Measurements from ENCODE around the gene TRPV6. TPM values are rescaled to one million over a fixed set of nuclear protein-coding genes. Genes with fewer than 3 reads are reported as not detected.

TRPV6 gene
- total and polyA plus RNA-seq, 8 donors, result 36.1 to 308 (median 56.5) TPM

DNA sequence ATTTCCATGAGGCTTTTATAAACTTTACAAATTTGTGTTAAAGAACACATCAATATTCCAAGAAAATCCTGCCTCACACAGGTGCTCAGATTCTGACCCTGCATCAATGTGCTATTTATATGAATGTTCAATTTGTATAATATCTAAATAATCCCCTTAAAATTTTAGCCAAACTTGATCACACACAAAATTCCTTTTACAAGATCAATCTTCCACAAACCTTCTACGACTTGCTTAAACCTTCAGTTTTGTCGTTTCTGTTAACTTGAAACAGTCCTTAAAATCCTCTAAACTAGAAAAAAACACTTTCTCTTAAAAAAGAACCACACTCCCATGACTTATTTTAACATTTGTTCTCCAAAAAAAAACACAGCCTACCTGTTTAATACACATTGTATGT, 20.2 kb upstream of the TRPV6 start:
- ATAC-seq (no peak), FAIRE-seq (no peak), DNase-seq (no peak)
- no peak for TF ChIP-seq CTCF (IDR thresholded peaks at IDR 0.05)
- H3K36me3 ChIP-seq, result no peaks in the 10 kb centered on the region
- H3K27ac ChIP-seq, result no peak overlapping the region
- H3K4me1 ChIP-seq, result peaks cover 2 to 10% (median 9%) of the 10 kb centered on the region in 3 donors
- H3K9me3 ChIP-seq, result no peaks in the 10 kb centered on the region
- 66 to 81% methylated on average over 2 of the region's 2 CpGs for WGBS, 2 donors
- intact Hi-C loops (cut with DNase I), result no loop called here
- no peaks in the 10 kb centered on the region for H3K27me3 ChIP-seq
- no peak overlapping the region for H3K4me3 ChIP-seq

DNA sequence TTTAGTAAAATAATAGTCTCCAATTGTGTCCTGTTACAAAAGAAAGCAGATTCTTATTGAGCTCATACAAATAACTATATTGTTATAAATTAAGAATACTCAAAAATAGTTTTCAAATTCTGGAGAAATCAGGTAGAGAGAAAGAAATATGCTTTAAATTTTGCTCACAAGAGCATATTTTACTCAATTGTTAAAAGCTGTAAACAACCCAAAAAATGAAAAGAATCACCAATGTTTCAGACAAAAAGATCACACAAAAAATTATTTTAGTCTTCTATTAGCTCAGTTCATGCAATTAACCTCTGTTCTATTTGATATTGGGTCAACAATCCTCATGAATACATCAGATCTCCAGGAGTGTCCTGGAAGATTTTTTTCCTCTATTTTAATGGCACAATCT, 18.6 kb upstream of the TRPV6 start:
- H3K4me3 ChIP-seq, result no peak overlapping the region
- FAIRE-seq (no peak), DNase-seq (no peak), ATAC-seq (no peak)
- no peak for TF ChIP-seq CTCF (IDR thresholded peaks at IDR 0.05)
- H3K36me3 ChIP-seq, result no peaks in the 10 kb centered on the region
- H3K9me3 ChIP-seq, result no peaks in the 10 kb centered on the region
- no peaks in the 10 kb centered on the region for H3K4me1 ChIP-seq
- H3K27ac ChIP-seq, result no peak overlapping the region
- intact Hi-C loops (cut with DNase I), result no loop called here
- H3K27me3 ChIP-seq, result no peaks in the 10 kb centered on the region

- Histone ChIP-seq H3K4me3 (no peak overlapping the region), H3K36me3 (no peaks in the 10 kb centered on the region), H3K4me1 (peaks cover 0 to 4% (median 0%) of the 10 kb centered on the region in 3 donors), H3K9me3 (no peaks in the 10 kb centered on the region), H3K27ac (no peak overlapping the region), H3K27me3 (no peaks in the 10 kb centered on the region)
- DNase-seq, result no peak
- ATAC-seq, result no peak
- FAIRE-seq, result no peak
- intact Hi-C loops (cut with DNase I), result no loop called here
- no peak for TF ChIP-seq CTCF (IDR thresholded peaks at IDR 0.05)
- 63 to 67% methylated on average over 15 of the region's 15 CpGs for WGBS, 2 donors
These were observed 16.1 kb upstream of the TRPV6 start for GRCh38 chr7:142901426-142902259.

- no peak for DNase-seq
- H3K36me3 ChIP-seq, result no peaks in the 10 kb centered on the region
- WGBS, 2 donors, result 27% methylated on average over 3 of the region's 3 CpGs
These were observed 14.1 kb upstream of the TRPV6 start for GRCh38 chr7:142899661-142900060.

More at GRCh38 chr7:142899661-142900060, 14.1 kb upstream of the TRPV6 start:
- H3K4me1 ChIP-seq, result peaks cover 0 to 4% (median 0%) of the 10 kb centered on the region in 3 donors
- no peak for FAIRE-seq
- ATAC-seq, result no peak
- no peaks in the 10 kb centered on the region for H3K27me3 ChIP-seq
- no peaks in the 10 kb centered on the region for H3K9me3 ChIP-seq
- no peak overlapping the region for H3K4me3 ChIP-seq
- intact Hi-C loops (cut with DNase I), result no loop called here
- no peak for TF ChIP-seq CTCF (IDR thresholded peaks at IDR 0.05)
- no peak overlapping the region for H3K27ac ChIP-seq
